Activated CD8-positive, alpha-beta T cell treated with anti-CD3 and anti-CD28 coated beads for 36 hours (primary cell): Measurements from ENCODE around the gene KIAA1328. TPM values are rescaled to one million over a fixed set of nuclear protein-coding genes. Genes with fewer than 3 reads are reported as not detected.
A peak's percentile ranks its signal among the peaks of the same experiment; 100 is the strongest.

ENCODE experiments used
- ATAC-seq: fragments of 200-7000 bp; cut with Tn5 transposase; one replicate; pipeline ENCODE4 v1.10.0; 2021; ENCODE audit warnings: mild to moderate bottlenecking, moderate library complexity
- CTCF ChIA-PET: fragments of 350-600 bp; sonication (Branson Sonifier 250); formaldehyde crosslinking; loops from one replicate; lab custom pipeline; 2021; ENCODE audit warnings: antibody characterized with exemption; lab: Charles Lee
- POLR2A ChIA-PET: fragments of 350-600 bp; sonication (Branson Sonifier 250); formaldehyde crosslinking; loops from one replicate; lab custom pipeline; 2021; ENCODE audit warnings: antibody characterized with exemption; lab: Charles Lee
- DNase-seq: peaks from one replicate; pipeline ENCODE4 v3.0.0-alpha.2; 2020
- H3K27ac Mint-ChIP-seq: one replicate; pipeline ENCODE4 v1.8.0; 2021; ENCODE audit warnings: mild to moderate bottlenecking, mixed read lengths
- H3K27me3 Mint-ChIP-seq: one replicate; pipeline ENCODE4 v1.8.0; 2021; ENCODE audit warnings: mixed read lengths
- H3K36me3 Mint-ChIP-seq: one replicate; pipeline ENCODE4 v1.8.0; 2021; ENCODE audit warnings: low read depth, mixed read lengths
- H3K4me1 Mint-ChIP-seq: one replicate; pipeline ENCODE4 v1.8.0; 2021; ENCODE audit warnings: low read depth, mixed read lengths
- H3K4me3 Mint-ChIP-seq: one replicate; pipeline ENCODE4 v1.8.0; 2021; ENCODE audit warnings: mild to moderate bottlenecking, moderate library complexity, mixed read lengths
- H3K9me3 Mint-ChIP-seq: one replicate; pipeline ENCODE4 v1.8.0; 2021; ENCODE audit warnings: mixed read lengths
- intact Hi-C: fragments of 100-400 bp; cut with micrococcal nuclease; formaldehyde crosslinking; loops from one replicate; pipeline ENCODE4 v1.10.0; 2022
- total RNA-seq, 2 experiments: library from RNA; stranded (reverse); gene quantifications; one replicate each; pipeline ENCODE4 v1.2.3, GENCODE V29; 2021
- TF ChIP-seq, protein P1 (sequence below): fragments of 200-600 bp; IDR thresholded peaks from one replicate; pipeline ENCODE4 v1.8.0; 2022; ENCODE audit warnings: antibody characterized with exemption, mild to moderate bottlenecking

The KIAA1328 gene
- 1 to 10 TPM; 5.9 to 6.1 TPM for total RNA-seq

- Mint-ChIP-seq H3K36me3 (peaks cover 15% of the 10 kb centered on the region), H3K27ac (peak within 1 kb of the TSS; percentile 95), H3K4me1 (peaks cover 47% of the 10 kb centered on the region), H3K4me3 (peak within 1 kb of the TSS; percentile 84), H3K9me3 (no peaks in the 10 kb centered on the region), H3K27me3 (no peaks in the 10 kb centered on the region)
- peak; percentile 92 for ATAC-seq
- ChIA-PET POLR2A (interaction anchor here (1.0 to 2.1 kb wide), 3 partner anchors 10 to 60 kb away, joined by 3 to 13 read pairs (median 4); no protein-coding TSS in a partner anchor), CTCF (interaction anchor here (0.7 to 2.0 kb wide), 10 partner anchors 11 to 141 kb away, joined by 3 to 9 read pairs (median 3); no protein-coding TSS in a partner anchor)
- intact Hi-C loops, result no loop called here
- TF ChIP-seq, protein P1, sequence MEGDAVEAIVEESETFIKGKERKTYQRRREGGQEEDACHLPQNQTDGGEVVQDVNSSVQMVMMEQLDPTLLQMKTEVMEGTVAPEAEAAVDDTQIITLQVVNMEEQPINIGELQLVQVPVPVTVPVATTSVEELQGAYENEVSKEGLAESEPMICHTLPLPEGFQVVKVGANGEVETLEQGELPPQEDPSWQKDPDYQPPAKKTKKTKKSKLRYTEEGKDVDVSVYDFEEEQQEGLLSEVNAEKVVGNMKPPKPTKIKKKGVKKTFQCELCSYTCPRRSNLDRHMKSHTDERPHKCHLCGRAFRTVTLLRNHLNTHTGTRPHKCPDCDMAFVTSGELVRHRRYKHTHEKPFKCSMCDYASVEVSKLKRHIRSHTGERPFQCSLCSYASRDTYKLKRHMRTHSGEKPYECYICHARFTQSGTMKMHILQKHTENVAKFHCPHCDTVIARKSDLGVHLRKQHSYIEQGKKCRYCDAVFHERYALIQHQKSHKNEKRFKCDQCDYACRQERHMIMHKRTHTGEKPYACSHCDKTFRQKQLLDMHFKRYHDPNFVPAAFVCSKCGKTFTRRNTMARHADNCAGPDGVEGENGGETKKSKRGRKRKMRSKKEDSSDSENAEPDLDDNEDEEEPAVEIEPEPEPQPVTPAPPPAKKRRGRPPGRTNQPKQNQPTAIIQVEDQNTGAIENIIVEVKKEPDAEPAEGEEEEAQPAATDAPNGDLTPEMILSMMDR, result peak; percentile 60
- peak; percentile 90 for DNase-seq
These were observed at the start of gene KIAA1328, which contains the start of gene TPGS2 for GRCh38 chr18:36828630-36829361. Gene KIAA1328 (plus strand): TSS chr18:36829127. CDS start chr18:36829139, 12 bp downstream. Gene TPGS2 (minus strand): TSS chr18:36829002. CDS start chr18:36828767, 235 bp downstream.

DNA sequence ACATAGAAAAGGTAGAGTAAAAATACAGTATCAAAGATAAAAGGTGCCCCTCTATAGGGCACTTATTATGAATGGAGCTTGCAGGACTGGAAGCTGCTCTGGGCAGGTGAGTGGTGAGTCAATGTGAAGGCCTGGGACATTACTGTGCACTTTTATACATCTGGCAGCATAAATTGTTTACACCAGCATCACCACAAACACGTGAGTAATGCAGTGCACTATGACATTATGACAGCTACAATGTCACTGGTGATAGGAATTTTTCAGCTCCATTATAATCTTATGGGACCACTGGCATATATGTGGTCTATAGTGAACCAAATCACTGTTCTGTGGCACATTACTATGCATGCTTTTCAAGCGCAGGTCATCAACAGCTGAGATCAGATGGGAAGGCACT is 48.2 kb upstream of the KIAA1328 start:
- TF ChIP-seq, protein P1, result no peak
- ChIA-PET POLR2A (no interaction called here), CTCF (no interaction called here)
- peaks cover 5% of the 10 kb centered on the region for H3K36me3 Mint-ChIP-seq
- no peaks in the 10 kb centered on the region for H3K27me3 Mint-ChIP-seq
- no peak for ATAC-seq
- H3K27ac Mint-ChIP-seq, result no peak overlapping the region
- intact Hi-C loops, result no loop called here
- H3K4me3 Mint-ChIP-seq, result no peak overlapping the region
- DNase-seq, result no peak
- H3K4me1 Mint-ChIP-seq, result no peaks in the 10 kb centered on the region
- no peaks in the 10 kb centered on the region for H3K9me3 Mint-ChIP-seq

DNA sequence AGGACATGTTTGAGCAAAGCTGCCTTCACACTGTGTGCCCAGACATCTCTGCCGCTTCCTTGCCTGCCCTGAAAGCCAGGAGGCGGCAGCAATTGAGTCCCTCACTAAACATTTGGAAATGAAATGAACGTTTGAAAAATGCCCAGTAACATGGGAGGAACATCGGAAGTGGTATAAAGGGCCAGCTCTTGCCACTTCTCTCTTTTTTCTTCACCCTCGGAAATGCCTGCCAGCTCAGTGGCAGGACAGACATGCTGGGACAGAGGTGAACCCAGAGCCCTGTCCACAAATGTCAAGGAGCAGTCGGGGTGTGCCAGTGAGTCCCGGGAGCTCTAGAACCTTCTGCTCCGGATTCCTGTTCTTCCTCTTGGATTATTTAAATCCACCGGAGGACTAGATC is 46.2 kb upstream of the KIAA1328 start:
- Mint-ChIP-seq H3K4me3 (no peak overlapping the region), H3K27me3 (no peaks in the 10 kb centered on the region), H3K4me1 (no peaks in the 10 kb centered on the region), H3K27ac (no peak overlapping the region), H3K9me3 (no peaks in the 10 kb centered on the region), H3K36me3 (peaks cover 9% of the 10 kb centered on the region)
- intact Hi-C loops, result no loop called here
- TF ChIP-seq, protein P1, result no peak
- no peak for ATAC-seq
- ChIA-PET POLR2A (interaction anchor here (1.1 kb wide), 1 partner anchor 46 kb away, joined by 4 read pairs; the partner anchor contains the start of genes KIAA1328 and TPGS2), CTCF (interaction anchor here (0.7 kb wide), 1 partner anchor 28 kb away, joined by 3 read pairs; no protein-coding TSS in a partner anchor)
- no peak for DNase-seq

DNA sequence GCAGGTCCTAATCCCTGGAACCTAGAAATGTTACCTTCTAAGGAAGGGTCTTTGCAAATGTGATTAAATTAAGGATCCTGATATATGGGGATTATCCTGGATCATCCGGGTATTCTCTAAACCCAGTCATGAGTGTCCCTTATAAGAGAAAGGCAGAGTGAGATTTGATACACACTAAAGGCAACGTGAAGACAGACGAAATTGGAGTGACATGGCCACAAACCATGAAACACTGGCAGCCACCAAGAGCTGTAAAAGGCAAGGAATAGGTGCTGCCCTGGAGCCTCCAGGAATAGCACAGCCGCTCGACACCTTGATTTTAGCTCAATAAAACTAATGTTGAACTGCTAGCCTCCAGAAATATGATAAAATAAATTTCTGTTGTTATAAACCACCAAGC is 45.1 kb upstream of the KIAA1328 start:
- Mint-ChIP-seq H3K27ac (no peak overlapping the region), H3K27me3 (no peaks in the 10 kb centered on the region), H3K4me3 (no peak overlapping the region), H3K9me3 (no peaks in the 10 kb centered on the region), H3K36me3 (peaks cover 11% of the 10 kb centered on the region), H3K4me1 (no peaks in the 10 kb centered on the region)
- no peak for ATAC-seq
- no peak for DNase-seq
- POLR2A ChIA-PET, result no interaction called here
- CTCF ChIA-PET, result no interaction called here
- TF ChIP-seq, protein P1, result no peak
- intact Hi-C loops, result no loop called here

DNA sequence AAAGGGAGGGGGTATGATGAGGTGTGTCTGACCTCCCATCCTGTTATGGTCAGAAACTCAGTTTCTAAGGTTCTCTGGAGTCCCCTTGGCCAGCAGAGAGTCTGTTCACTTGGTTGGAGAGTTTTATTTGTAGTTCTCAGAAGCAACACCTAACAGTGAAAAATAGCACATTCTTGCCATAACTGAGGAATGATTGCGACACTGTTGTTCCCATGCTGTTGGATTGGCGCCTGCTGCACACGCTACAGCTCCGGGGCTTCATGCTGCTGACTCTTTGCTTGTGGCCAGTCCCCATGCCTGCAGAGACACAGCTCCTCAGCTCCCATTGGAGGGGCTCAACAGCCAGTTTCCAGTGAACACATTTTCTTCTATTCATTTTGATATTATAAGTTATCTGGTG is 42.2 kb upstream of the KIAA1328 start:
- peaks cover 11% of the 10 kb centered on the region for H3K9me3 Mint-ChIP-seq
- H3K4me1 Mint-ChIP-seq, result no peaks in the 10 kb centered on the region
- no peak overlapping the region for H3K4me3 Mint-ChIP-seq
- CTCF ChIA-PET, result no interaction called here
- H3K27ac Mint-ChIP-seq, result no peak overlapping the region
- no peak for ATAC-seq
- H3K36me3 Mint-ChIP-seq, result peaks cover 31% of the 10 kb centered on the region
- no peaks in the 10 kb centered on the region for H3K27me3 Mint-ChIP-seq
- TF ChIP-seq, protein P1, result no peak
- POLR2A ChIA-PET, result no interaction called here
- no peak for DNase-seq
- intact Hi-C loops, result no loop called here
